ENCODE measurements around the gene NDUFV3. TPM values are rescaled to one million over a fixed set of nuclear protein-coding genes. Genes with fewer than 3 reads are reported as not detected.

Gene NDUFV3
- polyA plus RNA-seq, 1 donor from 2014 or later, result 22.7 TPM

- Histone ChIP-seq H3K4me2 (ENCODE audit: low read length) (no peak overlapping the region), H3K36me3 (ENCODE audit: insufficient read depth, low read length) (peaks cover 2% of the 10 kb centered on the region), H3K9me3 (ENCODE audit: low read length) (no peaks in the 10 kb centered on the region), H3F3A (ENCODE audit: insufficient read depth, low read length, poor library complexity, severe bottlenecking) (no peaks in the 10 kb centered on the region), H3K79me2 (replicated peaks; ENCODE audit: insufficient read depth, low read length) (no peaks in the 10 kb centered on the region), H4K20me1 (ENCODE audit: insufficient read depth) (no peaks in the 10 kb centered on the region), H3K9me2 (ENCODE audit: insufficient read depth, low read length) (no peaks in the 10 kb centered on the region), H3K9ac (ENCODE audit: low read length) (no peak overlapping the region), H3K4me3 (ENCODE audit: low read length) (no peak overlapping the region), H3K27me3 (ENCODE audit: insufficient read depth, low read depth, low read length) (no peaks in the 10 kb centered on the region), H3K27ac (ENCODE audit: low read length) (no peak overlapping the region), H2AFZ (ENCODE audit: low read depth, low read length) (no peak overlapping the region)
- TF ChIP-seq EP300 (conservative IDR thresholded peaks at IDR 0.05; ENCODE audit: poor library complexity, severe bottlenecking), result no peak
- TF ChIP-seq CTCF (IDR thresholded peaks at IDR 0.05; ENCODE audit: poor library complexity, severe bottlenecking), result no peak
- TF ChIP-seq SMC3 (conservative IDR thresholded peaks at IDR 0.05; ENCODE audit: poor library complexity), result no peak
- no peak for TF ChIP-seq EZH2 (IDR thresholded peaks at IDR 0.05; ENCODE audit: borderline replicate concordance, insufficient read depth, low read length, poor library complexity, severe bottlenecking)
- no peak for TF ChIP-seq MXI1 (conservative IDR thresholded peaks at IDR 0.05; ENCODE audit: poor library complexity, severe bottlenecking)
- no peak for TF ChIP-seq POLR2AphosphoS5 (IDR thresholded peaks at IDR 0.05)
- no peak for TF ChIP-seq REST (IDR thresholded peaks at IDR 0.05; ENCODE audit: borderline replicate concordance)
- no peak for TF ChIP-seq TAF1 (IDR thresholded peaks at IDR 0.05; ENCODE audit: low read depth)
Measured at GRCh38 chr21:42863504-42863870, 29.6 kb upstream of the NDUFV3 start.

GRCh38 chr21:42864286-42864685 lies 28.8 kb upstream of the NDUFV3 start:
- no peaks in the 10 kb centered on the region for H4K20me1 ChIP-seq (ENCODE audit: insufficient read depth)
- H3K4me2 ChIP-seq (ENCODE audit: low read length), result no peak overlapping the region
- H3K9ac ChIP-seq (ENCODE audit: low read length), result no peak overlapping the region
- no peak overlapping the region for H2AFZ ChIP-seq (ENCODE audit: low read depth, low read length)
- no peaks in the 10 kb centered on the region for H3K9me3 ChIP-seq (ENCODE audit: low read length)
- H3K27ac ChIP-seq (ENCODE audit: low read length), result no peak overlapping the region
- H3K4me3 ChIP-seq (ENCODE audit: low read length), result no peak overlapping the region
- H3F3A ChIP-seq (ENCODE audit: insufficient read depth, low read length, poor library complexity, severe bottlenecking), result no peaks in the 10 kb centered on the region
- no peaks in the 10 kb centered on the region for H3K79me2 ChIP-seq (replicated peaks; ENCODE audit: insufficient read depth, low read length)
- no peaks in the 10 kb centered on the region for H3K27me3 ChIP-seq (ENCODE audit: insufficient read depth, low read depth, low read length)
- no peaks in the 10 kb centered on the region for H3K9me2 ChIP-seq (ENCODE audit: insufficient read depth, low read length)
- TF ChIP-seq RAD21 (conservative IDR thresholded peaks at IDR 0.05), result no peak
- TF ChIP-seq EZH2 (IDR thresholded peaks at IDR 0.05; ENCODE audit: borderline replicate concordance, insufficient read depth, low read length, poor library complexity, severe bottlenecking), result no peak
- TF ChIP-seq SMC3 (conservative IDR thresholded peaks at IDR 0.05; ENCODE audit: poor library complexity), result no peak
- TF ChIP-seq EP300 (conservative IDR thresholded peaks at IDR 0.05; ENCODE audit: poor library complexity, severe bottlenecking), result no peak
- TF ChIP-seq MXI1 (conservative IDR thresholded peaks at IDR 0.05; ENCODE audit: poor library complexity, severe bottlenecking), result no peak
- TF ChIP-seq REST (IDR thresholded peaks at IDR 0.05; ENCODE audit: borderline replicate concordance), result no peak
- TF ChIP-seq POLR2AphosphoS5 (IDR thresholded peaks at IDR 0.05), result no peak
- TF ChIP-seq TAF1 (IDR thresholded peaks at IDR 0.05; ENCODE audit: low read depth), result no peak
- peaks cover 5% of the 10 kb centered on the region for H3K36me3 ChIP-seq (ENCODE audit: insufficient read depth, low read length)

All from neural cell (in vitro differentiated cells).